HG03159 (cell line): ENCODE measurements around the gene PGGHG.
"Not testable (repeated sequence)": the region's sequence is repeated elsewhere in the genome, so short reads cannot be mapped to it uniquely, and the experiment has no call there.

Experiments
- ATAC-seq: cut with Tn5 transposase; IDR thresholded peaks from one replicate; pipeline ENCODE4 v1.9.1; 2021; ENCODE audit warnings: mild to moderate bottlenecking, moderate library complexity; ENCODE audit not compliant: unreplicated experiment

Gene PGGHG

DNA sequence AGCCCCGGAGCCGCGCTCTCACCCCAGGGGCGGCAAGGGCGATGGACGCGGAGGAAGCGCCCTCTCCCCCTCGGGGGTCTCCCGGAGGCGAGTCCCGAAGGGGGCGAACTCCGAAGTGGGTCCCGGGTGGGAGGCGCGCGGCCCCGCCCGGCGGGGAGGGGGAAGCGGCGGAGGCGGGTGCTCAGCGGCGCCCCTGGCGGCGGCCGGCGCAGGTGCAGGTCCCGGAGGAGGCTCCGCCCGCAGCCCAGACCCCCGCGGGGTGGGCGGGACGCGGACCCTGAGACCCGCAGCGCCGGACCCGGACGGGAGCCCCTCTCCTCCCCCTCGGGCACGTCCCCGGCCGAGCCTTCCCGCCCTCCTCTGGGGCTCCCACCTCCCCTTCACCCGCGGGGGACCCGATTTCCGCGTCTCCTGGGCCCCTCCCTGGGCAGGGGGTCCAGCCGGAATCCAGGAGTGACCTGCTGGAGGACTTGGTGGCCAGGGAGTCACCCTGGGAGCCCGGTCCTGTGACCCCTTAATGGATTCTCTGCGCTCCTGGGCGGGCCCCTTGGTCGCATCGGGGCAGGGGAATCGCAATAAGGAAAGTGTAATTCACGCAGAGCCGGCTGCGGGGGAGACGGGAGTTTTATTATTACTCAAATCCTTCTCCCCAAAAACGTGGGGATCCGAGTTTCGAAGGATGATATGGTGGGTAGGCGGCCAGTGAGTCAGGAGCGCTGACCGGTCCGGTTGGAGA, 22.3 kb downstream of the PGGHG start:
- not testable (repeated sequence) for ATAC-seq

DNA sequence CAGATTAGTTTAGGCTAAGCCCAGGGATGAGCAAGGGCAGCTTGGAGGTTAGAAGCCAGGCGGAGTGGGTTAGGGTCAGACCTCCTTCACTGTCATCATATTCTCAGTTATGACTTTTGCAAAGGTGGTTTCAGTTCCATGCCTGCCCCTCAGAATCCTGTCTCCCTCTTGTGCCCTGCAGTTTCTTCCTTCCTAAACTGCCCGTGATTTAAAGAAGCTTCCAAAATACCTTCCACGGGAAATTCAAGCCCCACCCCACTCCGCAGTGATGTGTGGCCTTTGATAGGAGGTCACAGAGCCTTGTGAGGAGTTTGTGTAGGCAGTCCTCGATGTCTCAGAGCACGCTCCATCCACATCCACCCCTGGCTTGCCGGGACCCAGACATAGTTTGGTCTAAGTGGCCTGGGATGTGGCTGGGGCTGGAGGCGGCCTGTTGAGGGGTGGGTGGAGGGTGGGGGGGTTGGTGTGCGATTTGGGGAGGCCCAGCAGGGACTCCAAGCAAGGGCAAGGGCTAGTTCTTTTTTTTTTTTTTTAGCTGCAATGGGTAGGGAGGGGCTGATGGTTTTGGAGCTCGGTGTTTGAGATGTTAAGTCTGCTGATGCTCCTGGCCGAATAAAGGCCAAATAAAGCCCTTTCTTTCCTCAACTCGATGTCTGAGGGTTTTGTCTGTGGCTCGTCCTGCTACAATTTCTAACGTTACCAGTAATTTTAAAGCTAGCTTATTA, 23.3 kb downstream of the PGGHG start:
- no peak for ATAC-seq

DNA sequence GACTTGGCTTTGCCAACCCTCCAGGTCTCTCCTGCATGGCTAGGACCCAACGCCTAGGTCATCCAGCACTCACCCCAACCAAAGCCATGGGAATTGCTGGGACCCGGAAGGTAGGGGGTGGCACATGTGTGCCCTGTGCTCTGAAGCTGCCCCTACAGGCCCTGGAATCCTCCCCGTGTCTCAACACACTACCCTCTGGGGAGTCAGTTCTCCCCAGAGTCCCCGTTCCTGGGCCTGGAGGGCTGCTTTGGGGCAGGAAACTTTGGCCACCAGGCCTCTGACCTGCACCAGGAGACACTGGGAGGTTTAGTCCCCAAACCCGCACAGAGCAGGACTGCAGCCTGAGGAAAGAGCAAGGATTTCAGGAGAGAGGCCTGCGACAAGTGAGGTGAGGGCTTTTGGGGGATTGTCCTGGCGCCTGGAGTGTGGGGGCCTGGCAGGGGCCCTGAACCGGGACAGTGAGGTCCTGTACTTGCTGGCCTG, 24.4 kb downstream of the PGGHG start:
- no peak for ATAC-seq

DNA sequence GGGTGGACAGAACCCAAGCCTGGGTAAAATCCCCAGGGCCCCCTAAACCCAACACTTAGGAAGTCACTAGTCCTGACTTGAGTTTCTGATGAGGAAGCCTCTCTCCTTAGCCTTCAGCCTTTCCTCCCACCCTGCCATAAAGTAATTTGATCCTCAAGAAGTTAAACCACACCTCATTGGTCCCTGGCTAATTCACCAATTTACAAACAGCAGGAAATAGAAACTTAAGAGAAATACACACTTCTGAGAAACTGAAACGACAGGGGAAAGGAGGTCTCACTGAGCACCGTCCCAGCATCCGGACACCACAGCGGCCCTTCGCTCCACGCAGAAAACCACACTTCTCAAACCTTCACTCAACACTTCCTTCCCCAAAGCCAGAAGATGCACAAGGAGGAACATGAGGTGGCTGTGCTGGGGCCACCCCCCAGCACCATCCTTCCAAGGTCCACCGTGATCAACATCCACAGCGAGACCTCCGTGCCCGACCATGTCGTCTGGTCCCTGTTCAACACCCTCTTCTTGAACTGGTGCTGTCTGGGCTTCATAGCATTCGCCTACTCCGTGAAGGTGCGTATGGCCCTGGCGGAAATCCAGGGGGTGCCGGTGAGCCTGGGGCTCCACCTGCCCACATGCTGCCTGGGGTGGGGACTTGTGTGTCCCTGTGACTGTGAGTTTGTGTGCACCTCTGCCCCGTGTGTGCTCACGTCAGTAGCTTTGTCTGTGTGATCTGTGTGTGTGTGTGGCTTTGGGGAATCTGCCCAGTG, 25.0 kb downstream of the PGGHG start, which contains the start of gene IFITM1:
Gene IFITM1, plus strand, starts transcription at position 254 of the 767 bp plus-strand sequence. Its CDS starts 131 bp downstream, at position 385.
- no peak for ATAC-seq

DNA sequence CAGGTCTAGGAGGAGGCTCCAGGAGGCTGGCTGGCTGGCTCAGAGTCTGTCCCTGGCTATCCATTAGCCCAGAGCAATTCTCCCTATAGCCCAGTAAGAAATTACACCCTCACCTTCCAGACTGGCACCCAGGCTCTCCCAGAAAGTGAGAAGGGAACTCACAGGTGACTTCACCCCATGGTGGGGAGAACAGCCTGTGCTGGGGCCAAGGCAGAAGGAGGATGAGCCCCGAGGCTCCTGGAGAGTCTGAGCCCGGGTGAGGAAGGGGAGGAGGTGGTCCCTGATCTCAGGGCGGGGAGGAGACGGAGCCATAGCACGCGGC, 25.6 kb downstream of the PGGHG start:
- not testable (repeated sequence) for ATAC-seq

GRCh38 chr11:315051-315481, 26.1 kb downstream of the PGGHG start:
- no peak for ATAC-seq

- ATAC-seq = no peak
Measured at GRCh38 chr11:315516-315994, 26.6 kb downstream of the PGGHG start.

- no peak for ATAC-seq
Measured at GRCh38 chr11:316031-316701, 27.2 kb downstream of the PGGHG start.

GRCh38 chr11:316891-317301, 28.0 kb downstream of the PGGHG start:
- ATAC-seq = no peak

- peak; percentile 1 for ATAC-seq
Measured at GRCh38 chr11:317668-318404, 28.9 kb downstream of the PGGHG start.

DNA sequence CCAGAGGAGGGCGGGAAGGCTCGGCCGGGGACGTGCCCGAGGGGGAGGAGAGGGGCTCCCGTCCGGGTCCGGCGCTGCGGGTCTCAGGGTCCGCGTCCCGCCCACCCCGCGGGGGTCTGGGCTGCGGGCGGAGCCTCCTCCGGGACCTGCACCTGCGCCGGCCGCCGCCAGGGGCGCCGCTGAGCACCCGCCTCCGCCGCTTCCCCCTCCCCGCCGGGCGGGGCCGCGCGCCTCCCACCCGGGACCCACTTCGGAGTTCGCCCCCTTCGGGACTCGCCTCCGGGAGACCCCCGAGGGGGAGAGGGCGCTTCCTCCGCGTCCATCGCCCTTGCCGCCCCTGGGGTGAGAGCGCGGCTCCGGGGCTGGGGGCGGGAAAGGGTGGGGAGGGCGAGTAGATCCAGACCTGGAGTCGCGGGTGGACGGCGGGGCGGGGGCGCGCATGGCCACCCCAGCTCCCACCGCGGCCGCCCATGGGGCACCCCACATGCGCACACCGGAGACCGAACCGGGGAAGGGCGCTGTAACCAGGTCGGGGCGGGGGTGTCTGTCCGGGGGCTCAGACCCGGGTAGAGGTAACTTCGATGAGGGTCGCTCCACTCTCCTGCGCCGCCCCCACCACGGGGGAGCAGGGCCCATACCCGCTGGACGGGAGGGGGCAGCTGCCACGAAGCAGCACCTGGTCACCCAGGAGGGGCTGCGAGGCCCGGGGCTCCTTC, 29.6 kb downstream of the PGGHG start:
- peak; percentile 33 for ATAC-seq

- ATAC-seq = peak; percentile 16
Measured at GRCh38 chr11:319121-319887, 30.4 kb downstream of the PGGHG start.

DNA sequence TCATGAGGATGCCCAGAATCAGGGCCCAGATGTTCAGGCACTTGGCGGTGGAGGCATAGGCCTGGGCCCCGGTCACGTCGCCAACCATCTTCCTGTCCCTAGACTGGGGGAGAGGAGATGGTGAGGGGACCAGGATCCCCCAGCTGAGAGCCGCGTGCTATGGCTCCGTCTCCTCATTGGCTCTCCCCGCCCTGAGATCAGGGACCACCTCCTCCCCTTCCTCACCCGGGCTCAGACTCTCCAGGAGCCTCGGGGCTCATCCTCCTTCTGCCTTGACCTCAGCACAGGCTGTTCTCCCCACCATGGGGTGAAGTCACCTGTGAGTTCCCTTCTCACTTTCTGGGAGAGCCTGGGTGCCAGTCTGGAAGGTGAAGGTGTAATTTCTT, 31.0 kb downstream of the PGGHG start:
- ATAC-seq = not testable (repeated sequence)

DNA sequence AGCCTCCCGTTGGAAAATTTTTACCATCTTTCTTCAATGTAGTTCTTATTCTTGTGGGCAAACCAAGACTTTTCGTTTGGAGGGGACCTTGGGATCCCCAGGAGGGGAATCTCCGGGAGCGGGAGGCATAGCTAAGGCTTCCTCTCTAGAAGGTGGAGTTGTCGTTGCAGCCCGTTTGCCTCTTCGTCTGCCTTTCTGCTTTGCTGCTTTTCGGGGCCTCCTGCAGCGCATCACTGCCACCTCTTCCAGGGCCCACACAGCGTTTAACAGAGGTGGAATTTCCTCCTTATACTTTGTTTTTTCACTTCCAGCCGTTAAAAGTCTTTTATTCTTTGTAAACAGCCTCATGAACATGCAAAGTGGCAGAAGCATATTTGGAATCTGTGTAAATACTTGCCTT, 35.2 kb downstream of the PGGHG start:
- ATAC-seq = no peak

DNA sequence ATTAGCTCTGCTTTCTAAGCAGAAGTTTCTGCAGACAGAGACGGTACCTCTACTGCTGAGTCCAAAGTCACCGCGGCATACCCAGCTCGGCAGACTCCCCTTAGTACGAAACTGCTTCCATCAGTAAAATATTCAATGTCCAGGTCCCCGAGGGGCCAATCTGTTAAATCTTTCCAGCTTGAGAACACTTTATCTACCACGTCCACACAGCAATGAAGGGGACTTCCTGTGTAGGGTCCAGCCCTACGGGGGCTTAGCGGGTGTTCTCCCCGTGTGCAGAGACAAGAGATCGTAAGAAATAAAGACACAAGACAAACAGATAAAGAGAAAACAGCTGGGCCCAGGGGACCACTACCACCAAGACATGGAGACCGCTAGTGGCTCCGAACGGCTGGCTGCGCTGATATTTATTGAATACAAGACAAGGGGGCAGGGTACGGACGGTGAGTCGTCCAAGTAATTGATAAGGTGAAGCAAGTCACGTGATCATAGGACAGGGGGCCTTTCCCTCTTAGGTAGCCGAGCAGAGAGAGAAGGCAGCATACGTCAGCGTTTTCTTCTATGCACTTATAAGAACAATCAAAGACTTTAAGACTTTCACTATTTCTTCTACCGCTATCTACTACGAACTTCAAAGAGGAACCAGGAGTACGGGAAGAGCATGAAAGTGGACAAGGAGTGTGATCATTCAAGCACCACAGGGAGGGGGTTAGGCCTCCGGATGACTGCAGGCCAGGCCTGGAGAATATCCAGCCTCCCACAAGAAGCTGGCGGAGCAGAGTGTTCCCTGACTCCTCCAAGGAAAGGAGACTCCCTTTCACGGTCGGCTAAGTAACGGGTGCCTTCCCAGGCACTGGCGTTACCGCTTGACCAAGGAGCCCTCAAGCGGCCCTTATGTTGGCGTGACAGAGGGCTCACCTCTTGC, 35.9 kb downstream of the PGGHG start:
- not testable (repeated sequence) for ATAC-seq

- no peak for ATAC-seq
Measured at GRCh38 chr11:325796-326591, 37.1 kb downstream of the PGGHG start.

DNA sequence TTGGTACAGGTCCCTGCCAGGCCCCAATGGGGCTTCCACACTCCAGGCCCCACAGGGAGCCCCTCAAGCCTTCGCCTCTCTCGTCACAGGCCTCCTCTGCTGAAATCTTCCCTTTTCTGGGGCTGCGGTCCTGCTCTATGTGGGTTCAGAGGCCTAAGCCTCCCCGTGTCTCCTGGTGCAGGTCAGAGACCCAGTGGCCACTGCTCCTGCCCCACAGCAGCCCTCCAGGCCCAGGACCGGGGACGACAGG, 37.6 kb downstream of the PGGHG start:
- ATAC-seq = no peak
